Stimulated activated CD8-positive, alpha-beta memory T cell treated with anti-CD3 and anti-CD28 coated beads, Interleukin-2, amount 100 ng/mL, for 48 hours (primary cell): ENCODE data around the gene AKNA.

Source experiments
- DNase-seq, 2 donors: peaks; one replicate each; pipeline ENCODE4 v3.0.0-alpha.2; 2020; ENCODE audit warnings: low read depth in 2 of 2

Gene AKNA

GRCh38 chr9:114304416-114305188 lies 83.2 kb downstream of the AKNA start:
- DNase-seq: no peak

DNA sequence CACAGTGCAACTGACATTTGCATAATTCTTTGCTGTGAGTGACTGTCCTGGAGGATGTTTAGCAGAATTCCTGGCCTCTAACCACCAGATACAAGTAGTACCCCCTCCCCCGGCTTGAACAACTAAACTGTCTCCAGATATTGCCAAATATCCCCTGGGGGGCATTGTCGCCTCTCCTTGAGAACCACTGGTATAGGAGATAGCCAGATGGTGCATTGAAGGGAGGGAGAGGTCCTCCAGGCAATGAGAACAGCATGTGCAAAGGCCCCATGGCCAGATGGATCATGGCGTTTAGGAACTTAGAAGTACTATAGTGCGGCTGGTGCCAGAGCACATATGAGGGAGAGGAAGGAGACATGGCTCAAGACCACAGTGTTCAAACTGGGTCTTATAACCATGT lies 83.8 kb downstream of the AKNA start:
- no peak for DNase-seq

DNA sequence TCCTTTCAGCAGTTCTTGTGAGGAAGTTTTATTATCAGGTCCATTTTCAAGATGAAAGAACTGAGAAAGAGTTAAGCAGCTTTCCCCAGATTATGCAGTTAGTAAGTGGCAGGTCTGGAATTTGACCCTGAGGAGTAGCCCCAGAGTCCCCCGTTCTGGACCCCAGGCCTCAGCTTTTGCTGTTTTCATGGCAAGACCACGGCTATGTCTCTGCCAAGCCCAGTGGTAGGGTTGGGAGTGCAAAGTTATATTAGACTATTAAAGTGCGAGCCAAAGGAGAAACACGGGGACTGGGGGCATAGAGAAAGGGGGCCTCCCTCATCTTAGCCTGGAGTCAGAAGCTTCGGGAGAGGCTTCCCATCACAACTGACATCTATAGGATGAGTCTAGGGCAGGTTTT lies 84.2 kb downstream of the AKNA start:
- DNase-seq: no peak

GRCh38 chr9:114302727-114303126 lies 85.1 kb downstream of the AKNA start:
- DNase-seq: no peak

- no peak for DNase-seq
Measured at GRCh38 chr9:114301798-114302565, 85.8 kb downstream of the AKNA start.

GRCh38 chr9:114300846-114301797 lies 86.7 kb downstream of the AKNA start:
- DNase-seq: no peak

GRCh38 chr9:114300153-114300845 lies 87.5 kb downstream of the AKNA start:
- DNase-seq: no peak

DNA sequence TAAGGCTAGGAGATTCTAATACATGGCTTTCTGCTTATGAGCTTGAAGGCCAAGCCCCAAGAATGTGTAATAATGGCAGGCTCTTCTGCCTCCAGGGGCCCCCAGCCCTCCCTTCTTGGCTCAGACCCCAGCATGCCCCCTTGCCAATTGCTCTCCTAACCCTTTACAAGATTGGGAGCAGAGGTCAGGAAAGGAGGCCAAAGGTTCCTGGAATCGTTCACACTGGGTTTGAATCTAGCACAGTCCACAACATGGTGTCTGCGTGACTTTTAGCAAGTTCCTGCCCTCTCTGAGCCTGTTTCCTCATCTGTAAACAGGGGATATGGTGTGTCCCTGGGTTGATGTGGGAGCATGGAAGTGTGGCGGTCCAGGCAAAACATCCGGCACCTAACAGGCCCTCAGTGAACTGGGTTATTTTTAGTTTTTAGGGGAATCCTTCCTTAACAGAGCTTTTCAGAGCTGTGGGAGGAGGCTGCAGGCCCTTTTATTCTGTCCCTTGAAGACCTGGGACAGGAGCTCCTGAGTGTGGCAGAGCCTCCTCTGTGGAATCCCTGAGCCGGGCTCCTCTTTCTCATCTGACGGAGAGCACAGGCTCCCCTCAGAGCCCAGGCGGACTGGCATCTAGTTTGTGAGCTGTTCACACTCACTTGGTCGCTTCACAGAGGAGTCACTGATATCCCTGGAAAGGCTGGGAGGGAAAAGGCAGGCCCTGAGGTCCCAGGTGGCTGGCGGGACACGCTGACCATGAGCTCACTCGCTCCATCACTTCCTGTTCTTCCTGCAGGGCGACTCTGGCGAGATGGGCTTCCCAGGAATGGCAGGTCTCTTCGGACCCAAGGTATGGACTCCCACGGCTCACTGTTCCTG lies 88.3 kb downstream of the AKNA start:
- DNase-seq: no peak

DNA sequence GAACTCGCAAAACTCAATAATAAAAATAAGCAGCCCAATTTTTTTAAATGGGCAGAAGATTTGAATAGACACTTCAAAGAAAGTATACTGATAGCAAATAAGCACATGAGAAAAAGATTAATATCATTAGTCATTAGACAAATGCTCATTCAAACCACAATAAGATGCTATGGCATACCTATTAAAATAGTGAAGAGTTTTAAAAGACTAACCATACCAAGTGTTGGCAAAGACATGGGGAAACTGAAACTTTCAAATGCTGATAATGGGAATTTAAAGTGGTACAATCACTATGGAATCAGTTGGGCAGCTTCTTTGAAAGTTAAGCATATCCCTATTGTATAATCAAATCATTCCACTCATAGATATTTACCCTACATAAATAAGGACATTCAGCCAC lies 91.4 kb downstream of the AKNA start:
- DNase-seq: no peak

DNA sequence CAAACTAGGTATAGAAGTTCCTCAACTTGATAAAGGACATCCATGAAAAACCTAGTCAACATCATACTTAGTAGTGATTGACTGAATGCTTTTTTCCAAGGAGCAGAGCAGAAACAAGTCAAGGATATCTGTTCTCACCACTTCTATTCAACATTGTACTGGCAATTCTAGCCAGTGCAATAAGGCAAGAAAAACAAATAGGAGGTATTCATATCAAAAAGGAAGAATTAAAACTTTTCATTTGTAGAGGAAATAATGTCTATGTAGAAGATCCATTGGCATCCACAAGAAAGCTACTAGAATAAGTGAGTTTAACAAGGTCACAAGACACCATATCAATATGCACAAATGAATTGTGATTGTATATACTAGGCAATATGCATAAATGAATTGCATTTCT lies 93.1 kb downstream of the AKNA start:
- DNase-seq: no peak

DNA sequence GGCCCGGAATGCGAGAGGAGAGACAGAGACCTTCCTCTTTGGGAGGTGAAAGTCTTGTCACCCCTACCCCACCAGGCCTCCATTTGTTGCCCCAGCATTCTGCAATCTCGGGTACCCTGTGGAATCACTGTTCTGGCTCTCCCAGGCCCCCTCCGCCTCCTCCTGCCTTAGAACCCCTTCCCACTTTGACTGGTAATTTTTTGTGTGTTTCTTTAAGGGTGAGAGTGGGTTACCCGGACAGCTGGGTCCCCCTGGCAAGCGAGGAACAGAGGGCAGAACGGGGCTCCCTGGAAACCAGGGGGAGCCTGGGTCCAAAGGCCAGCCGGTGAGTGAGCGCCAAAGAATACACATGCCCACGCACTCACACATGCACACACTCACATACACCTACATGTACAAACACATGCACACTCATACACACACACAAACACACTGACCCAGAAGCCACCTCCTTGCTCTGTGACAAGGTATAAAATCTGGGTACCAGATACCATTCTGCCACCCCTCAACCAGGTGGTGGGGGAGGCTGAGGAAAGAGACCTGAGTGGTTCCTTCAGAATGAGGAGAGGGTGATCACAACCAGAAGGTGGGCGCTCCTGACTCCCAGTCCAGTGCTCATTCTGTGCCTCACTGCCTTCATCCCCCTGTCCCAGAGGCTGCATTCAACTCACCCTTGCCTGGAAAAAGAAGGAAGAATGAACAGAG lies 95.7 kb downstream of the AKNA start:
- no peak for DNase-seq

GRCh38 chr9:114291064-114291474 lies 96.7 kb downstream of the AKNA start:
- peak; percentile 46 to 62 for DNase-seq

- DNase-seq: no peak
Measured at GRCh38 chr9:114290561-114290986, 97.2 kb downstream of the AKNA start.

DNA sequence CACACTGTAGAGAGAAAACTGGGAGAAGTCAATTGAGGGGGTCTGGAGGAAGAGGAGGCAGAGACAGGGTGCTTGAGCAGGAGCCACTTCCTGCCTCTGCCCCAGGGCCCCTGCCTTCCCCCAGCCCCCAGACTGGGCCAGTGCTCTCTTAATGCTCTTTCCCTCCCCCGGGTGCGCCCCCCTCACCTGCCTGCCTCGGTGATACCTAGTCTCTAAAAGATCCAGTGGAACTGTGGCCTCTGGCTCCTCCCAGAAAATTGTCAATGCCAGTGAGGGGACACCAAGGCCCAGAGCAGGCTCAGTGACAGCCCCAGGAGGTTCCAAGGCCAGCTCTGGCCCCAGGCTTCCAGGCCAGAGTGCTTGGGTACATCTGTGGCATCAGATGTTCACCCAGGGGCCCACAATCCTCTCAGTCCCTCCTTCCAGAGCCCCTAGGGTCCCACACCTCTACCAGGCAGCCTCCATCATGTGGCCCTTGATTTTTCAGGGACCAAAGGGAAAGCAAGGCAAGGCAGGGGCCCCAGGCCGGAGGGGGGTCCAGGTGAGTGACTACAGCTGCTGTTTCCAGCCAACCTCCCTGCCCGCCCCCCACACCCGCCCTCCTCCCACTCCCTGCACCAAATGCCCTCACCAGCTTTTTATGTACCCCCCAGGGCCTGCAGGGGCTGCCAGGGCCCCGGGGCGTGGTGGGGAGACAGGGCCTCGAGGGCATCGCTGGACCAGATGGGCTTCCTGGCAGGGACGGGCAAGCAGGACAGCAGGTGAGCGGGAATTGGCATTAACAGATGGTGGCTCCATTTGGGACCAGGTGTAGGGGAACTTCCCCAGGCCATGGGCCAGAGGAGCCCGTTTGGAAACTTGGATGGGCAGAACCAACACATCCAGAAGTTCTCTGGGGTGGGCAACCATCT lies 98.0 kb downstream of the AKNA start:
- DNase-seq: no peak

GRCh38 chr9:114289106-114289505 lies 98.7 kb downstream of the AKNA start:
- no peak for DNase-seq

DNA sequence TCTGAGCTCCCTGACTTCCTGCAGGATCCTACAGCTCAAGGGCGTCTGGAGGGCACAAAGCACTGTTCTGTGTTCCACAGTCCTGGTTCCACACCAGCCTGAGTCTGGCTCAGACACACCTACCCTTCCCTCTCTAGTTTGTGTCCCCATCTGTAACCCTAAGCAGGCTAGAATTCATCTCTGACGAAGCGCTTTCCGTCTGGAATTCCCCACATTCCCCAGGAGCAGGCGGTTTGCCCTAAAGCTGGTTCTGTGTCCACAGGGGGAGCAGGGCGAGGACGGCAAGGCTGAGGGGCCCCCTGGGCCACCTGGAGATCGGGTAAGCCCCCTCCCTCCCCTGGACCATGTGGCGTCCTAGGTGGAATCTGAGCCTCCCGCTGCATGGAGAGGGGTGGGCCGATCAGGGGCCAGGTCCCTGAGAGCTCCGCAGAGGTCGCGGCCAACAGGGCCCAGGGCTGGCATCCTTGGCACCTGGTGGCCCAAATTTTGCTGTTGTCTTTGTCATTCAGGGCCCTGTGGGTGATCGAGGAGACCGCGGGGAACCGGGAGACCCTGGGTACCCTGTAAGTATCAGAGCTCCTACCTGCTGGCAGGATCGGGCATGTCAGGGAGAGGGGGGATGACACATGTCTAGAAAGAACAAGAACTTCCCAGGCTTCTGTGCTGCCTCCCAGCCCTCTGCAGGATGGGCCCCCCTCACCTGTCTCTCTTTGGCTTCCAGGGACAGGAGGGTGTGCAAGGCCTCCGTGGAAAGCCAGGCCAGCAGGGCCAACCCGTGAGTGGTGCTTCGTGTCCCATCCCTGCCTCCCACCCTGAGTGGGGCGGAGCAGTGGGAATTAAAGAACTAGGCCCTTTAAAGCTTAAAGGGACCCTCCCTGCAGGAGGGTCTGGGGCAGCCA lies 99.3 kb downstream of the AKNA start:
- no peak for DNase-seq

DNA sequence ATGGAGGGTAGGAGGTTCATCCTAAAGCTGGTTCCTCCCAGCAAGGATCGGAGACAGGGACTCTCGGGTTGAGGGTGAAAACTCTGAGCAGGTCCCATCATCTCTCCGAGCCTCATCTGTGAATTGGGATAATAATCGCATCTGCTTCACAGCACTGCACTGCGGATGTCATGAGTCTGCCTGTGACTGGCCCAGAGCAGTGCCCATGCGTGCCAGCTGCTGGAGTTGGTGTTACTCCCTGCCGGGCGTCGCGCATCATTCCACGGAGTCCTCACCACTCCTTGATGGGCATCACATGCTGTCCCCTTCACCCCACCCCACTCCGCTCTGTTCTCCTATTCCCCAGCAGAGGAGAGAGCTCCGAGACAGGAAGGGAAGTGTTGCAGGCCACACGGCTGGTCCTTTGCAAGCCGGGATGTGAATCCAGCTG lies 100.0 kb downstream of the AKNA start:
- no peak for DNase-seq
